Limb (tissue), 2 donors: ENCODE data around the gene SSU72.
A peak's percentile ranks its signal among the peaks of the same experiment; 100 is the strongest.
"Not testable (repeated sequence)": the region's sequence is repeated elsewhere in the genome, so short reads cannot be mapped to it uniquely, and the experiment has no call there.

Experiments
- DNase-seq, 2 donors: peaks; one replicate each; pipeline ENCODE4 v3.0.0-alpha.2; 2016; ENCODE audit errors: extremely low spot score in 2 of 2

SSU72 gene

DNA sequence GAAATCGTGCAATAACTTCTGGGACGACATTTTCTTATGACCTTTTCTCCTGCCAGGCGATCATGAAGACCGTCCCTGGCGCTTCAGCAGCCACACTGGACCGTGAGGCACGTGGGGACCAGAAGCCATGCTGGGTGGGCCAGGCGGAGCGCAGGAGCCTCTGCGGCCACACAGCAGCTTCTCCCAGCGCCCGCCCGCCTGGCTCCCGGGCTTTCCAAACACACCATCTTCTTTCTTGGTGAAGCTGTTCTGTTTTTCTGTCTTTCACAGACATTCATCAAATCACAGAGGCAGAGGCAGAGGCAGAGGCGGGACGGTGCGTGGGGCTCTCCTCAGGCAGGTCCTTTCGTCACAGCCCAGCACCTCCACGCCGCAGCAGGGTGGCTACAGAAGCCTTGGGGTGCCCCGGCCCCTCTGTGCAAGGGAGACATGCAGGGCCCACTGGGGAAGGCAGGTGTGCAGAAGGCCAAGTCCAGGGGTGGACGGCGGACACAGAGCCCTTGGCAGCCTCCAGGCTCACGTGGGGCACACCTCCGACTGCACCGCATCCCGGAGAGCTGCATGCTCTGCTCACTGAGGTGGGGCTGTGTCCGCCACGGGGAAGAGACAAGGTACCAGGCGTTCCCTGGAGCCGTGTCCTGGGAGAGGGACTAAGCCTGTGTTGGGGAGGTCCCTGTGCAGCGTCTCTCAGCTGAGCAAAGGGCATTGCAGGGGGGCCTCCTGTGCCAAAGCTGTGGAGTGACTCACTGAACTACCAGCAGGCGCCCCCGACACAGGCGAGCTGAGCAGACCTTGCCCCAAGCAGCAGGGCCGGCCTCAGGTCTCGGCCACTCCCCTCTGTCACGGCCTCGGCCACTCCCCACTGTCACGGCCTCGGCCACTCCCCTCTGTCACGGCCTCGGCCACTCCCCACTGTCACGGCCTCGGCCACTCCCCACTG lies 31.6 kb downstream of the SSU72 start:
- peak in 1 of 2 donors; percentile 20 for DNase-seq

DNA sequence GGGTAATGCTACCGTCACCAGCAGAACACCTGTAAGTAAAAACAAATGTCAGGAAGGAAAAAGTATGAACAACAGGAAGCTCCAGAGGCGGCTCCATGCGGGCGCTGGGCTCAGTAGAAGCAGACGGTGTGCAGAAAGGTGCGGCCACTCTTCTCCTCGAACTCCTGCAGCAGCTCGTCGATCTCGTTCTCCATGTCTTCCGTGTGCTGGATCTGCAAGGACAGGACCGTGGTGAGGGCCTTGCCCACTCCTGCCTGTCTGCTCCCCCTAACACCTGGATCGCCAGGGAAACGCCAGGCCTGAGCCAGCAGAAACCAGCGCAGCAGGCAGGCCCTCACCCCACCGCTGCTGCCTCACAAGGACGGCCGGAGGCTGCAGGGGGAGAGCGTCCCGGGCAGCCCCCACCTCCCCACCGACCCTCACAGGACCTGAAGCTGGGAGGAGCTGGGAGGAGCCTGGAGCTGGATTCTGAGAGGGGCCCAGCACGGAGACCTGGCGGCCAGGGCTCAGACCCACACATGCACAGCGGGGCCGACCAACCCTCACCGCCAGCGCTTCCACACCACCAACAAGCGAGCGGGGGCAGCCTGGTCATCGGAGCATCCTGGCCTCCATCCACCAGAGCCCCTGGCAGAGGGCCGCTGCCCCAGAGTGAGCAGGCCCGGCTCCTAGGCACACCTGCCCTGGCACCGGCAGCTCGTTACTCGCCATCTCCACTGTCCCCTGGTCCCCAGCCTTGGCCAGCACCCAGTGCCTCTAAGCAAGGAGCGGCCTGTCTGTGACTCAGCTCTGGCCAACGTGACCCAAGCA lies 32.5 kb downstream of the SSU72 start:
- peak in 1 of 2 donors; percentile 35 for DNase-seq

DNA sequence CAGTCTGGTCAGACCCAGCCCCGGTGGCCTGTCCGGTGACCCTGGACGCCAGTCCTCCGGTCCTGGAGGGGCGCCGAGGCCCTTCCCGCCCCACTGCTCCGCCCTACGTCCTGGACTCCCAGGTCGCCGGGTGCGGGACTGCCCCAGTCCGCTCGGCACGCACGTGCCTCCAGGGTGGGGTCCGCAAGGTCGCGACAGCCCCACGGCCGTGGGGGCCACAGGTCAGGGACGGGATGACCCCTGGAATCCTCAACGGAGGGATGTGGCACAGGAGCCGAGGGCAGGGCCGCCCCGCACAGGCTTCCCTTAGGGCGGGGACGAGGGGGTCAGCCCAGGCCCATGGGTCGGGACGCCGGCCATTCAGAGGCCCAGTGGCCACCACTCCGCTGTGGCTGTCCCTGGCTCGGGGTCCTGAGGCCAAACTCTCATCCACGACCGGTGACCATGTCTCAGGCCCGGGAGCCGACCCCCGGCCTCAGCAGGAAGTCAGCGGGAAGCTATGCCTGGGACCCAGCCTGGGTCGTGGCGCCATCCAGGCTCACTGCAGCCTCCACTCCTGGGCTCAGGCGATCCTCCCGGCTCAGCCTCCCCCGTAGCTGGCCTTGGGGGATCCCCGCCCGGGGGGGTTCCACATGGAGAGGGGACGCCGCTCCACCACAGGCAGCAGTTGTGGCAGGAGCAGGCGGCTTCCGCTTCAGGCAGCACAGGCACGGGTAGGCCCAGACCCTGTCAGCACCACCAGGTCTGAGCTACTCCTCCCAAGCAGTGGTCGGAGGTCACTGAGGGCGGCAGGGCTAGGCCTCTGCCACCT lies 33.6 kb downstream of the SSU72 start:
- DNase-seq = peak in 1 of 2 donors; percentile 40

DNA sequence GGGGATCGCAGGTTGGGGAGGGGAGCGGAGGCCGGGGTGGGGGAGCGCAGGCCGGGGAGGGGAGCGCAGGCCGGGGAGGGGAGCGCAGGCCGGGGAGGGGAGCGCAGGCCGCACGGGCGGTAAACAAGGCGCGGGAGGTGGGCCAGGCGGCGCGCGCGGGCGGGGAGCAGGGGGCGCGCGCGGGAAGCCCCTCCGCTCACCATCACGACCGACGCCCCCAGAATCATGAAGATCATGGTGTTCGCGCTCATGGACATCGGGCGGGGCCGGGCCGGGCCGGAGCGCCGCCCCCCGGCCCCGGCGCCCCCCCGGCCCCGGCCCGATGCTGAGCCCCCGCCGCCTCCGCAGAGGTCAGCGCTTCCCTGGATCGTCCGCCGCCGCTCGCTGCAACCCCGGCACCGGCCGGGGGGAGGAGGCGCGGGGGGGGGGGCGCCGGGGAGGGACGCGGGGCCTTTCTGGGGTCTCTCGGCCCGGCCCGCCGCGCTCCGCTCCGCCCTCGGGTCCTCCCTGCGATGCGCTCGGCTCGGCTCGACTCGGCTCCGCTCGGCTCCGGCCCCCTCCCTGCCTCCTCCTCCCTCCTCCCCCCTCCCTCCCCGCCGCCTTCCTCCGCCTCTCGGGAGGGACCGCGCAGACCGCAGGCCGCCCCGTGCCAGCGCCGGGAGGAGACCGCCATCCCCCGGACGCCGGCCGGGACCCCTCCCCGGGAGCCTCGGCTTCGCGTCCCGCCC lies 34.4 kb downstream of the SSU72 start, which contains the start of gene TMEM240:
Gene TMEM240, minus strand, starts transcription at position 535 of the 728 bp plus-strand sequence. Its CDS starts 278 bp downstream, at position 257.
- peak; percentile 78 to 91 for DNase-seq

DNA sequence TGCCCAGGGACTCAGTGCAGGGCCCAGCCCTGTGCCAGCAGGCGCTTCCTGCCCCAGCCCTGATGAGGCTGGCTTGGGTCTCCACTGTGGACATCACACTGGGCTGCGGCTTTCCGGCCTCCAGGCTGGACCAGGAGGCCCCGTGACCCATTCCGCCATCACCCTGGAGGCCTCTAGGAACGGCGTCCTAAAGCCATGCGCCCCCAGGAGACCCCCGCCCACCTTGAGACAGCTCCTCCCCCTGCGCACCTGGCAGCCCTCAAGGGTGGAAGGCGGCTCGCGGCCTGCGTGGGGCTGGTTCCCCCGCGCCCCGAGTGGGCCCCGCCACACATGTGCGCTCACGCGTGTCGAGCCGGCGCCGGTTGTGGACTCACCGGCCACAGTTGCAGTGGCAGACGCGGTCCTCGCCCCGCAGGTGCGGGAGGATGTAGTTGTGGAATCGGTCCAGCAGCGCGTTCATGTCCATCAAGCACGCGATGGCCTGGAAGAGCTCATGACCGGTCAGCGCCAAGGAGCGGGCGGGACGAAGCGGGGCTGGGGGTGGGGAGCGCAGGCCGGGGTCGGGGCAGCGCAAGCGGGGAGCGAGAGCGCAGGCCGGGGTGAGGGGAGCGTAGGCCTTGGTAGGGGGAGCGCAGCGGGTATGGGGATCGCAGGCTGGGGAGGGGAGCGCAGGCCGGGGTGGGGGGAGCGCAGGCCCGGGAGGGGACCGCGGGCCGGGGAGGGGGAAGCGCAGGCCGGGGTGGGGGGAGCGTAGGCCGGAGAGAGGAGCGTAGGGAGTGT lies 35.2 kb downstream of the SSU72 start:
- DNase-seq = peak in 1 of 2 donors; percentile 64

DNA sequence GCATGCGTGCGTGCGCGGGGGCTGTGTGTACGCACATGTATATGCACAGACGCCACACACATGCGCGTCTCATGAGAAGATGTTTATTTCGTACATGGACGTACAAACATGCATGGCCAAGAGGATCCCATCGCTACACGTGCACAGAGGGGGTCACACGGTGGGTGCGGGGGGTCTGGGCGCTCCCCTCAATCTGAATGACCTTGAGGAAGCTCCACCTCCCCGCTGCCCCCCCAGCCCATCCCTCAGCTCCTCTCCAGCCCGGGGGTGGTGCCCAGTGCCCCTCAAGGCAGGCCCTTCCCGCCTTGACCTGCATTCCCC lies 35.7 kb downstream of the SSU72 start:
- DNase-seq = peak in 1 of 2 donors; percentile 32

DNA sequence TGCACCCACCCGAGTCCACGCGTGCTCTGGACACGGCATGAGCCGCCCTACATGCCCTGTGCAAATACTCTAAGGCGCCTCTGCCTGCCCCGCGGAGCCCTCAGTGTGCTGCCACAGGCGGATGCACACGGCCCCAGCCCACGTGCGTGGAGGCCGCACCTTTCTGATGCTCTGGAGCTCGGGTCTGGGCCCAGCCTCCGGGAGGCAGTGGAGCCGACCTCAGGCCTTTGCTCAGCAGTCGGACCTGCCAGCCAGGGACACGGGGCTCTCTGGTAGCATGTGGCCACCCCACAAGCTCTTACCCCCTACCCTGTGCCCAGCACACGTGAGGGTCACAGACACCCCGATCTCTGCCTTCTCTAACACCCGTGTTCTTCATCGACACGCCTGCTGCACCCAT lies 36.3 kb downstream of the SSU72 start:
- no peak for DNase-seq

DNA sequence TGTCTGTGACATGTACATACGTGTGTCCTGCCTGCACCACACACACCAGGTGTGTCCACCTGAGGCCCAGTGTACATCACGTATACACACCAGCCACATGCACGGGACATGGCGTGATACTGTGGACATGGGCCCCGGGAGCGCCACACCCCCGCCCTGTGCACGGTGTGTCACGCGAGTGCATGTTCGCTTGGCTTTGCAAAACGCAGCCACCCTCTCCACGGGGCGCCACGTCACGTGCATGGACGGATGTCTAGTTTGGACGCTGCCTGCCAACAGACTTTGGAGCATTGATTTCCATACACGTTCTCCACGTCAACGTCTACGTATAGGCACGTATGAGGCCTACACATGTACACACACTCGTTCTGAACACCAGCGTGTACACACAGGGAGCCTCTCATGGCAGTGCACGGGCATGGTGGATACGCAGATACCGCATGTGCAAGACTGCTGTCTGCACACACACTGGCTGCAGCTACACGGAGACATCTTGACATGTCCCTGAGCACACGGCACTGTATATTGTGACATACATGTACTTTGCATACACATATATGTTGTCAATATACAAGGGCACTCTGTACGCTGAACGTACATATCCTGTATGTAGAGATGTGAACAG lies 36.9 kb downstream of the SSU72 start:
- DNase-seq = no peak

DNA sequence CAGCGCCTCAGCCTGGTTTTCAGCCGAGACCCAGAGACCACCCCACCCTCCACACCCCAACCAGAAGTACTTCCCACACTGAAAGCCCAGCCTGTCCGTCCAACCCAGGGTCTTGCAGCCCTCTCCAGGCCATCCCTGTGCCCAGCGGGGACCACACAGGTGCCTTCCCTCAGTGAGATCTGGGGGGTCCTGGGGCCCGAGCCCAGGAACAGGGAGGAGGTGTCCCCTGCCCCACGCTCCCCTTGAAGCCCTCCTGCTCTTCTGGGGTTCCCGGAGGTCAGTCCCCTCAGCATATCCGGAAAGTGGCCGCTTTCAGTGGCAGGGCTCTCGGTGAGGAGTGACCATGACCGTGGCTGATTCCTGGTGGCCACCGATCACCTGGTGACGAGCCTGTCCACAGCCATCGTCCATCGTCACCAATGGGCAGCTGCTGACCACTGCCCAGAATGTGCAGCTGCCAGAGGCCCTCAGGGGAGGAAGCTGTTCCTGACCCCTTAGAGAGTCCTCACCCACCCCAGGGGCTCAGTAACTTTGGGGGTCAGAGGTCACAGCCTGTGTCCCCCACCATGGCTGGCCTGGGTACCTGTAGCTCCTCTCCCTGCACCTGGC lies 37.6 kb downstream of the SSU72 start:
- DNase-seq = no peak

DNA sequence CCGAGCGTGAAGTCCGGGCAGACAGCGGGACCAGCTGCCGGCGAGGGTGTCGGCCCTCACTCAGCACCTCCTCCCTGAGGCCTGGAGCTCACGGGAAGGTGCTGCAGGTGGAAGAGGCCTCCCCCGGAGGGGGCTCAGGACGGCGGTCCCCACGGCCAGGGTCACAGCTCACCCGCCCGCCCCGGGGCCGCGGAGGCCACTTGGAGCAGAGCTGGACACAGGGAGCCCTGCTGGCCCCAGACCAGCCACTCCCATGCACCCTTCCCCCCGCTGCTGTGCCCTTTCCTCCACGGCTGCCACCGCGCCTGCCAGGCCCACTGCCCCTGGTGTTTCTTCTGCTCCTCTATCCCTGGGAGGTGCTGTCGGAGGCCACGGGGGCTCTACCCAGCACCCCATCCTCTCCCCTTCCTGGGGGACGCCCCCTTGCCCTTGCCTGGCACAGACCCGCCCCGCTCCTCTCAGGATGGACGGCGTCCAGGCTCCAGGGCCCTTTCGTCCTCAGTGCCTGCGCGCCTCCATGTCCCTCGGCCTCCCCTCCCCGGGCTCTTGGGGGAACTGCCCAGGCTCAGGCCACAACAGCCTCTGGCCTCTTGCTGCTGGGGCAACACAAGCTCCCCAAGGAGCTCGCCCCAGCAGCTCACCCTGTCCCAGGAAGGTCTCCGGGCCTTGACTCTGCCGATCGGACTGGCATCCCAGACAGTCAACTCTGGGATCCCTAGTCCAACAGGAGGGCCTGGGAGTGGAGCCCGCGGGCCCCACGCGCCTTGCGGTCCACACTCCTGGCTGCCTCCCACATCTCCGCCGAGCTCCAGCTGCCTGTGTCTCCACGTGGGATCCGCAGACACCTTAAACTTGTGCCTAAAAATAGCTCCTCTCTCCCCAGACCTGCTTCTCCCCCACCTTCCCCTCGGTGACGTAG lies 38.4 kb downstream of the SSU72 start:
- peak in 1 of 2 donors; percentile 32 for DNase-seq

DNA sequence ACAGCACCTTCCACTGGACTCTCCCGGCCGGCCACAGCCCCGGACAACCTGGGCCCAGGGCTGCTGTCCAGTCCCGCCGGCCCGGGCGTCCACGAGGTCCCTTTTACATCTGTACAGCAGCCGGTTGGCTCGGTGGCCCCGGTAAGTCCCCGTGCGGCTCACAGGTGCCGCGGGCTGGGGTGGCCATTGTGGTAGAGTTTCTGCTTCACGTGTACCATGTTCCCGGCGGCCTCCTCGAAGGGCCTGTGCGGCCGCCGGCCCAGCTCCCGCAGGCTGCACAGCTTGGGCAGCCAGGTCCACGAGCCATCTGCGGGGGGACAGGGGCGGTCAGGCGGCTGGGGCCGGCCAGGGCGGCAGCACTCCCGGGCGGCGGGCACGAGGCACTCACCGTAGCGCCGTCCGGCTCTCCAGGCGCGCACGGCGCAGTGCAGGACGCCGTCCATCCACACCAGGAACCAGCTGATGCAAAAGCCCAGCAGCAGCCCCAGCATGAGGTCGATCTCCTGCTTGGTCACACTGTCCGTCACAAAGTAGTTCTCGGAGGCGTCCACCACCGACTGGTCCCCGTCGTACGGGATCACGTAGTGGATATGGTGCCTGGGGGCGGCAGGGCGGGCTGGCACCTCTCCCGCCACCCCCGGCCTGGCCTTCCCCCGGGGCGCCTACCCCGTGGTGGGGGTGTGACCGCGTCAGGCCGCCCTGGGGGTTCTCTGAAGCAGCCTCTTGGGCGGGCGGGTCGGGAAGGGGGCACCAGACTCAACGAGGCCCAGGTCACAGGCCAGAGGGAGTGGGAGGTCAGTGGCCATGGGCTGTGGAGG lies 39.3 kb downstream of the SSU72 start:
- peak in 1 of 2 donors; percentile 36 for DNase-seq

DNA sequence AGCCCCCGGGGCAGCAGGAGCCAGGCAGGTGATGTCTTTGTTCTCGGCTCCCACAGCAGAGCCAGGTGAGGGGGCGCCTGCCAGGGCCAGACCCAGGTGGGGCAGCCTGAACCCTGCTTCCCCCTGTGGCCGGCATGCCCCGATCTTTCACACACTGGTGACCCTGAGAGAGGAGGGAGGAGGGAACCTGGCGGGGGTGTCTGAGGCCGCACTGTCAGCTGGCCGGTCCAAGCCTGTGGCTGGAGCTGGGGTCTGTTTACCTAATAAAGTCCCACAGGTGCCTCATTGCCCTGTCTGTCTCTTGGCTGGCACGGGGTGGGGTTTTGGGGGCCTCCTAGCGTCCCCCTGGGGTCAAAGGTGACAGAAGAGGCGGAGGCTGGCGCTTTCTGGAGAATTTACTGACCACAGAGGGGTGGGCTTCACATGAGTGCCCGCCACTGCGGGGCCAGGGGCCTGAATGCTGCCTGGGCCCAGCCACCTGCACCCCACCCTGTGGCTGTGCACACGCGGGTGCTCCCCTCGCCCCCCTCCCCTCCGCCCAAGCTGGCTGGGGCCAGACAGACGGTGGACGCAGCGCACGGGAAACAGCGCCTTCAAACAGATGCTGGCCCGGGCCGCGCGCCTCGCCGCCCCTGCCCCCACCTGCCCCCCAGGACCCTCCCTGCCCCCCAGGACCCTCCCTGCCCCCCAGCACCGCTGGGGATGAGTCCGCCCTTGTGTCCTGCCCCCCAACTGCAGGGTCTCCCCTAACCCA lies 40.1 kb downstream of the SSU72 start:
- no peak for DNase-seq

DNA sequence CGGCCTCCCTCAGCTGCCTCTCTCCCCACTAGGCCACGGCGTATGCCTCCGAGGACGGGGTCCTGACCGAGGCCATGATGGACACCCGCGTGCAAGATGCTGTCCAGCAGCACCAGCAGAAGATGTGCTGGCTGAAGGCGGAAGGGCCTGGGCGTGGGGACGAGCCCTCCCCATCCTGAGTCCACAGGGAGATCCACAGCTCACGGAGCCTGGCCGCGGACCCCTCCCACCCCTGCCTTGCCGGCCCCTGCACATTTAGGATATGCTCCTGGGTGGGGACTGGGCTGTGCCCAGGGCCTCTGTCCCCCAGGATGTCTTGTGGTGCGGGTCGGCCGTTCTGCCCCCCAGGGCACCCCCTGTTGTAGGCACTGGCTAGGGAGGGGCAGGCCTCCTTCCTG lies 40.8 kb downstream of the SSU72 start:
- not testable (repeated sequence) for DNase-seq

DNA sequence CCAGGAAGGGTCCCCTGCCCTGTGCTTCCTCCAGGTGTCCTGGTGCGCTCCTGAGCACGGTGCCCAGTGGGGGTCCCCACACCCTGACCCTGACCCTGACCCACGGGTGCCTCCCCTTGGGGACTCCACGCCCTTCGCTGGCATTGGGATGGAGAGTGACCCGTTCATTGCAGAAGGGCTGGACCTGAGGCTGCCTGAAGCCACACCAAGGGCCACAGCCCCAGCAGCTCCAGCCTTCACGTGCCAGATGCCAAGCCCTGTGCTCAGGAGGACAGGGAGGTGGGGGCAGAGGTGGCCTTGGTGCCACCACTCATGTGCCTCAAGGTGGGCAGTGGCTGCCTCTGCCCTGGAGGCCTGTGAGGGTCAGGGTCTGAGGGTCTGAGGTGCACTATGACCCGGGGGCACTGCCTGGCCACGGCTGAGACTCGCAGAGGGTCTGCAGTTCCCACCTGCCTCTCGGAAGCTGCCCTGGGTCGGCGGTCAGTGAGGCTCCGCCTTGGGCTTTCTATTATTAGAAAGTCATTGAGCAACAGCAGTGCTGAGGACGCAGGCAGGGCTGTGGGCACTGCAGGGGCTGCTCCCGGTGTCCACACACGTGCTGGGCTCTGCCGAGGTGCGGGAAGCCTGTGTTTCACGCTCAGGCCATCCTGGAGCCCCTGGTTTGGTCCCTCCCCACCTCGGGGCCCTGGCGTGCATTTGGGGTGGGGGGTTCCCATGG lies 41.3 kb downstream of the SSU72 start:
- not testable (repeated sequence) for DNase-seq

DNA sequence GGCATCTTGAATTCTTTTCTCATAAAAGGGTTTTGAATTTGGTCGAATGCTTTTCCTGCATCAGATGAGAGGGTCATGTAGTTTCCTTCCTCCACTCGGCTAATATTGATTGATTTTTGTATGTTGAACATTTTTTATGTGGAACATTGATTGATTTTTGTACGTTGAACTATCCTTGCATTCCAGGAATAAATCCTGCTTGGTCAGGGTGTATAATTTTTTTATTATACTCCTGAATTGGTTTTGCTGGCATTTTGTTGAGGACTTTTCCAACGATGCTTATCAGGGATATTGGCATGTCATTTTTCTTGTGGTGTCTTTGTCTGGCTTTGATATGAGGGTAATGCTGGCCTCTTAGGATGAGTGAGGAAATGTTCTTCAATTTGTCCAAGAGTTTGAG lies 42.7 kb downstream of the SSU72 start:
- DNase-seq = no peak

DNA sequence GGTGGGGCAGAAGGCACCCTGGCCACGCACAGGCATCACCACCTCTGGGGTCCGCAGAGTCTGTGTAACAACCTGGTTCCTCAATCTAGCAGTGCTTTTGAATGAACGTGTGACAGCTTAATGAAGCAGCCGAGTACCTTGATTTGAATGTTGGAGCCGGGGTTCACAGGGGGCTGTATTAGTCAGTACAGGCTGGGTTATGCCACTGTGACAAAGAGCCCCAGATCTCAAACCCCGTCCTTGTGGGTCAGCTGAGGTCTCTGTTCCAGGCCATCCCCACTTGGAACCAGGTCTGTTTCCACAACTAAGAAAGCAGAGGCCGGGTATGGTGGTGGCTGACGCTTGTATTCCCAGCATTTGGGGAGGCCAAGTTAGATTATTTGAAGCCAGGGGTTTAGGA lies 44.7 kb downstream of the SSU72 start:
- DNase-seq = no peak
